Measurements from ENCODE around the gene PTGES3L. TPM values are rescaled to one million over a fixed set of nuclear protein-coding genes. Genes with fewer than 3 reads are reported as not detected.
"Not testable (repeated sequence)": the region's sequence is repeated elsewhere in the genome, so short reads cannot be mapped to it uniquely, and the experiment has no call there.

PTGES3L gene
- total RNA-seq, 1 donor from 2014 or later: 3.9 TPM

DNA sequence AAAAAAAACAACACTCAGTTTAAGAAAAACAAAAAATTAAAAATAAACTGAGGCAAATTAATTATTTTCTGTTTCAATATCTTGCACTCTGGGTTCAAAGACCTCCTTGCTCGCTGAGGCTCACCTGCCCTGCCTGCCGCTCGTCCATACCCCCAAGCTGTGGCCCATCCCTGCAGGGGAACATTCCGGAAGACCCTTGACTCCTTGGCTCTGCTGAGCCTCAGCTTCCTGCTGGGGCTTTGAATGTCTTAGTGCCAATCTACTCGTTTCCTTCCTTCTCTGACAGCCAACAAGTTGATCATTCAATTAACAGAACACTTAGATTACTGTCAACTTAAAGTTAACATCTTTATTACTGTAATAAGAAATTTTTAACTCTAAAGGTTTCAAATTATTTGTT, 55.0 kb downstream of the PTGES3L start:
- no peak overlapping the region for H3K4me3 Mint-ChIP-seq (ENCODE audit: unreplicated experiment)
- no peaks in the 10 kb centered on the region for H3K36me3 Mint-ChIP-seq (ENCODE audit: low read depth)
- no peak for TF ChIP-seq CTCF (IDR thresholded peaks at IDR 0.05)
- no peak overlapping the region for H3K27ac Mint-ChIP-seq (ENCODE audit: unreplicated experiment)
- DNase-seq (ENCODE audit: low spot score): no peak
- H3K4me1 Mint-ChIP-seq (ENCODE audit: low read depth): peaks cover 45% of the 10 kb centered on the region
- peaks cover 2% of the 10 kb centered on the region for H3K27me3 Mint-ChIP-seq (ENCODE audit: low read depth)
- no peaks in the 10 kb centered on the region for H3K9me3 Mint-ChIP-seq (ENCODE audit: low read depth)

DNA sequence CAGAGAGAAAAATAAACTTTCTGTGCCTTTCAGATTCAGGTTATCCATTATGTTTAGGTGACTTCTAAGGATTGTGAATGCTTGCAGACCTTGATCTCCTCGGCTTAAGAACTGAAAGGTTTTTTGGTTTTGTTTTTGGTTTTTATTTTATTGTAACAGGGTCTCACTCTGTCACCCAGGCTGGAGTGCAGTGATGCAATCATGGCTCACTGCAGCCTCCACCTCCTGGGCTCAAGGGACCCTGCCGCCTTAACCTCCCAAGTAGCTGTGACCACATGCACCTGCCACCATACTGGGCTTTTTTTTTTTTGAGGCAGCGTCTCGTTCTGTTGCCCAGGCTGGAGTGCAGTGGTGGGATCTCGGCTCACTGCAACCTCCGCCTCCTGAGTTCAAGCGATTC, 56.4 kb downstream of the PTGES3L start:
- H3K27ac Mint-ChIP-seq (ENCODE audit: unreplicated experiment); H3K36me3 Mint-ChIP-seq (ENCODE audit: low read depth); H3K27me3 Mint-ChIP-seq (ENCODE audit: low read depth); DNase-seq (ENCODE audit: low spot score); H3K9me3 Mint-ChIP-seq (ENCODE audit: low read depth); H3K4me3 Mint-ChIP-seq (ENCODE audit: unreplicated experiment): not testable (repeated sequence)
- peaks cover 48% of the 10 kb centered on the region for H3K4me1 Mint-ChIP-seq (ENCODE audit: low read depth)

- Mint-ChIP-seq H3K27me3 (ENCODE audit: low read depth) (peaks cover 2% of the 10 kb centered on the region), H3K4me1 (ENCODE audit: low read depth) (peaks cover 50% of the 10 kb centered on the region), H3K27ac (ENCODE audit: unreplicated experiment) (peak overlapping the region; percentile 83), H3K36me3 (ENCODE audit: low read depth) (no peaks in the 10 kb centered on the region), H3K4me3 (ENCODE audit: unreplicated experiment) (no peak overlapping the region), H3K9me3 (ENCODE audit: low read depth) (no peaks in the 10 kb centered on the region)
- TF ChIP-seq CTCF (IDR thresholded peaks at IDR 0.05): no peak
- DNase-seq (ENCODE audit: low spot score): no peak
Measured at GRCh38 chr17:42922294-42922693, 57.6 kb downstream of the PTGES3L start.

- Mint-ChIP-seq H3K4me1 (ENCODE audit: low read depth) (peaks cover 51% of the 10 kb centered on the region), H3K27me3 (ENCODE audit: low read depth) (peaks cover 2% of the 10 kb centered on the region), H3K4me3 (ENCODE audit: unreplicated experiment) (no peak overlapping the region), H3K27ac (ENCODE audit: unreplicated experiment) (no peak overlapping the region), H3K9me3 (ENCODE audit: low read depth) (peaks cover 3% of the 10 kb centered on the region), H3K36me3 (ENCODE audit: low read depth) (no peaks in the 10 kb centered on the region)
- no peak for TF ChIP-seq CTCF (IDR thresholded peaks at IDR 0.05)
- no peak for DNase-seq (ENCODE audit: low spot score)
Measured at GRCh38 chr17:42920922-42921321, 59.0 kb downstream of the PTGES3L start.

DNA sequence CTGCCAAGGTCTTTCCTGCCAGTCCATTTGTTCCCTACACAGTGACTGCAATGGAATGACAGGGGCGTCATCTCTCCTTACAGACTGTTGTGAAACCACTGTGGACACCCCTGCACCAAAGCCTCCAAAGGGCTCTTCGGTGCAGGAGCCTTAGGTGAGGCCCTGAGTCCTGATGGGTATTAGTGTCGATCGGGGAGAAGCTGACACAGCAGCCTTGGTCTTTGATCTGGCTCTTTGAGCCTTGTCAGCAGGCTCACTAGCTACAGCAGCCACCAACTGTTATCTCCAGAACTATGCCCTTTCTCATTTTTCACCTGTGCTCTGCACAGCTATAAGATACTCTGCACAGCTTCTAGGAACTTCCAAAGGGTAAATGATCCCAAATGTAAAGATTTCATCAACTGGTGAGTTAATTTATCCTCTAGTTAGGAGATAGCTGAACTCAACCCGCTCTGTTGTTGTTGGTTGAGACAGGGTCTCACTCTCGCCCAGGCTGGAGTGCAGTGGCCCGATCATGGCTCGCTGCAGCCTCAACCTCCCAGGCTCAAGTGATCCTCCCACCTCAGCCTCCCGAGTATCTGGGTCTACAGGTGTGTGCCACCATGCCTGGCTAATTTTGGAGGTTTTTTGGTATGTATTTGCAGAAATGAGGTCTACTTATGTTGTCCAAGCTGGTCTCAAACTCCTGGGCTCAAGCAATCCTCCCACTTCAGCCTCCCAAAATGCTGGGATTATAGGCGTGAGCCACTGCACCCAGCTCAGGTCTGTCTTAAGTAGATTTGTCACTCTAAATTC, 59.6 kb downstream of the PTGES3L start:
- TF ChIP-seq CTCF (IDR thresholded peaks at IDR 0.05): no peak
- no peaks in the 10 kb centered on the region for H3K36me3 Mint-ChIP-seq (ENCODE audit: low read depth)
- H3K27ac Mint-ChIP-seq (ENCODE audit: unreplicated experiment): no peak overlapping the region
- peaks cover 51% of the 10 kb centered on the region for H3K4me1 Mint-ChIP-seq (ENCODE audit: low read depth)
- H3K27me3 Mint-ChIP-seq (ENCODE audit: low read depth): peaks cover 2% of the 10 kb centered on the region
- H3K9me3 Mint-ChIP-seq (ENCODE audit: low read depth): peaks cover 3% of the 10 kb centered on the region
- DNase-seq (ENCODE audit: low spot score): peak; percentile 32
- H3K4me3 Mint-ChIP-seq (ENCODE audit: unreplicated experiment): no peak overlapping the region

- H3K27me3 Mint-ChIP-seq (ENCODE audit: low read depth); H3K4me3 Mint-ChIP-seq (ENCODE audit: unreplicated experiment); DNase-seq (ENCODE audit: low spot score); H3K27ac Mint-ChIP-seq (ENCODE audit: unreplicated experiment); H3K36me3 Mint-ChIP-seq (ENCODE audit: low read depth); H3K9me3 Mint-ChIP-seq (ENCODE audit: low read depth): not testable (repeated sequence)
- peaks cover 47% of the 10 kb centered on the region for H3K4me1 Mint-ChIP-seq (ENCODE audit: low read depth)
Measured at GRCh38 chr17:42919522-42920077, 60.3 kb downstream of the PTGES3L start.
